ENCODE measurements around the gene RPS6KA4.

The RPS6KA4 gene

GRCh38 chr11:64367931-64368672, 9.1 kb downstream of the RPS6KA4 start:
- no peak for DNase-seq (ENCODE audit: low read depth)

GRCh38 chr11:64368673-64369074, 9.7 kb downstream of the RPS6KA4 start:
- DNase-seq (ENCODE audit: low read depth): no peak

DNA sequence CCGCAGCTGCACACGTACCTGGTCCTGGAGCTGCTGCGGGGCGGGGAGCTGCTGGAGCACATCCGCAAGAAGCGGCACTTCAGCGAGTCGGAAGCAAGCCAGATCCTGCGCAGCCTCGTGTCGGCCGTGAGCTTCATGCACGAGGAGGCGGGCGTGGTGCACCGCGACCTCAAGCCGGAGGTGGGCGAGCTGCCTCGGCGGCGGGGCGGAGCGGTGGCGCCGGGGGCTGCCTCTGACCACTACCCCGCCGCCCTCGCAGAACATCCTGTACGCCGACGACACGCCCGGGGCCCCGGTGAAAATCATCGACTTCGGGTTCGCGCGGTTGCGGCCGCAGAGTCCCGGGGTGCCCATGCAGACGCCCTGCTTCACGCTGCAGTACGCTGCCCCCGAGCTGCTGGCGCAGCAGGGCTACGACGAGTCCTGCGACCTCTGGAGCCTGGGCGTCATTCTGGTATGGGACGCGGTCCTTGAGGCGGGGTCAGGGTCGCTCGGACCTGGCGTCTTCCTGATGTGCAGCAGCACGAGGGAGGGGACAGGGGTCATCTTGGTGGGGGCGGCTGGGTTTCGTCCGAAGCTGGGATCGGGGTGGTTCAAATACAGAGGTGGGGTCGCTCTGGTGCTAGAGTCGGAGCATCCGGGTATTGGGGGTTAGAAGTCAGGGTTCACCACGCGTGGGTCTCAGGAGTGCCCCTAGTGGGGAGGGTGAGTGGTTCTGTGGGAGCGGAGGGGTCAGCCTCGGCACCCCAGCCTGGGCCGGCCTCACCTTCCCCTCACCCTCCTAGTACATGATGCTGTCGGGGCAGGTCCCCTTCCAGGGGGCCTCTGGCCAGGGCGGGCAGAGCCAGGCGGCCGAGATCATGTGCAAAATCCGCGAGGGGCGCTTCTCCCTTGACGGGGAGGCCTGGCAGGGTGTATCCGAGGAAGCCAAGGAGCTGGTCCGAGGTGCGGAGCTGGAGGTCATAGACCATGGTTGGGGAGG, 10.8 kb downstream of the RPS6KA4 start:
- DNase-seq (ENCODE audit: low read depth): no peak

GRCh38 chr11:64371201-64371600, 12.2 kb downstream of the RPS6KA4 start:
- no peak for DNase-seq (ENCODE audit: low read depth)

DNA sequence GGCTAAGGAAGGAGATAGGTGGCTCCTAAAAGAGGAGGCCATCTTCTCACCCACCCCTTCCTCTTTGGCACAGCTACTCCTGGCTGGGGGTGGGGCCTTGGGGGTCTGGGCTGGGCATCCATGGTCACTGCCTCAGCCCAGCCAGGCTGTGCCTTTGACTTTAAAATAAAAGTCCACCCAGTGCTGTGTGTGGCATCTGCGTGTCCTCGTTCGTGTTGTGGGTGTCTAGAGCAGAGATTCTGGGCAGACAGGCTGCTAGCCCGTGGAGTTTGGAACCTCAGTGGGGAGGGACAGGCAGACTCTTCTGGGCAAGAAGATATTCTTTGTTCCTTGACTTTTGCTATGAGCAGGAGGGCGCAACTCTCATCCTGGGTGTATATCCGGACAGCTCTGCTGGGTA, 13.1 kb downstream of the RPS6KA4 start:
- DNase-seq (ENCODE audit: low read depth): no peak

- DNase-seq (ENCODE audit: low read depth): no peak
These were observed 14.0 kb downstream of the RPS6KA4 start for GRCh38 chr11:64372802-64373597.

DNA sequence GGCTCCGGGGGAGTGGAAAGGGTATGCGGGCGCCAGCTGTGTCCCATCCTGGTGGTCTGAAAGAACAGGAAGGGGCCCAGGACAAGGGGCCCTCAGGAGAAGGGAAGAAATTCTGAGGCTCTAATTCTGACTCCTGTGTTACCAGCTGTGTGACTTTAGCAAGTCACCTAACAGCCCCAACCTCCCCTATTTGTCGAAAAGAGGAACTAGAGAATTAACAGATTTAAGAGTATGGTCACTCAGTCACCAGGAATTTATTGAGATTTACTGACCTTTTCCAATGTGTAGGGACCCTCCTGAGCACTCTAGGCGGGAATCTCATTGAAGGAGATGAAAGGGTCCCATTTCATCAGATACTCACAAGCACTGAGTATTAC, 14.6 kb downstream of the RPS6KA4 start:
- no peak for DNase-seq (ENCODE audit: low read depth)

GRCh38 chr11:64376071-64376470, 17.1 kb downstream of the RPS6KA4 start:
- DNase-seq (ENCODE audit: low read depth): no peak

- no peak for DNase-seq (ENCODE audit: low read depth)
These were observed 19.4 kb downstream of the RPS6KA4 start for GRCh38 chr11:64378335-64378880.

- no peak for DNase-seq (ENCODE audit: low read depth)
These were observed 20.2 kb downstream of the RPS6KA4 start for GRCh38 chr11:64379160-64379559.

DNA sequence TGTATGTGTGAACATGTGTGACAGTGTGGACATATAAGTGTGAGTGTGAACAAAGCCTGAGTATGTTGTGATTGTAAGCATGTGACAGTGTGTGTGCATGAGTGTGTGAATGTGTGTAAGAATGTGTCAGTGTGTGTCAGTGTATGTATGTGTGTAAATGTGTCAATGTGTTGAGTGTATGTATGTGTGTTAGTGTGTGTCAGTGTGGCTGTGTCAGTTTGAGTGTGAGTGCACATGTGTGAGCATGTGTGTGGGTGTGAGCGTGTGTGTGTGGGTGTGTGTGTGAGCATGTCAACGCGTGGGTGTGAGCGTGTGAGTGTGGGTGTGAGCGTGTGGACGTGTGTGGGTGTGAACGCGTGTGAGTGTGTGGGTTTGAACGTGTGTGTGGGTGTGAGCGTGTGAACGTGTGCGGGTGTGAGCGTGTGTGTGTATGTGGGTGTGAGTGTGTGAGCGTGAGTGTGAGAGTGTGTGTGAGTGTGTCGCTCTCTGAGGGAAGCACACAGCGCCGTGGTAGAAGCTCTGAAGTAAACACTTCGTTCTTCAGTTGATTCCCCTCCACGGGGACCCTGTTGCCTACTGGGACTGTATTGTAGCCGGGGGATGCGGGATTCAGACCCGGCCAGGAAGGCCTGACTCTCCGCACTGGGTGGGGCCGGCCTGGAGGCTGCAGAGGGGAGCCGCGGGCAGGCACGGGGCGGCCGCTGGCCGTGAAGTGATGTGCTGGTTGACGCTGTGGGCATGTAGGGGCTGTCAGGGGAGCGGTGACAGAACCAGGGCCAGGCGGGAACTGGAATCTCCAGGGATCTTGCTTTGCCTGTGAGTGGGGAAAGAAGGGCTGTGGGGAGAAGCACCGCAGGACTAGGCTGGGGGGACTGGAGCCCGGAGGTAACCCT, 21.1 kb downstream of the RPS6KA4 start:
- no peak for DNase-seq (ENCODE audit: low read depth)

- no peak for DNase-seq (ENCODE audit: low read depth)
These were observed 22.4 kb downstream of the RPS6KA4 start for GRCh38 chr11:64381350-64381749.

DNA sequence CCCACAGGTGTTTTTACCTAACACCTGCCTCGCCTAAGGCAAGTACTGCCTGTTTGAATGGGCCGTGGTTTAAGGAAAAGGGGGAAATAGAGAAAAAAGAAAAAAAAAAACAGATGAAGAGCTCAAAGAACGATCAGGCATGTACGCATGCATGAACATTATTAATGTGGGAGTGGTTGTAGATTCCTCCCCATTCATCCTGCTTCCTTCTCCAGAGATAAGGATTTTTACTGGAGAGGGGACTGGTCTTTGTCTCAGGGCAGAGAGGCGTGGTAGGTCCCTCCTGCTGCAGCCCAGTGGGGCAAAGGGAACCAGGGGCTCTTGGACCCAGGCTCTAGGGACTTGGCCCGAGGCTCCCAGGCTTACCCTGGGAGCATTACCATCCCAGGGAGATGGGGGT, 23.1 kb downstream of the RPS6KA4 start:
- no peak for DNase-seq (ENCODE audit: low read depth)

DNA sequence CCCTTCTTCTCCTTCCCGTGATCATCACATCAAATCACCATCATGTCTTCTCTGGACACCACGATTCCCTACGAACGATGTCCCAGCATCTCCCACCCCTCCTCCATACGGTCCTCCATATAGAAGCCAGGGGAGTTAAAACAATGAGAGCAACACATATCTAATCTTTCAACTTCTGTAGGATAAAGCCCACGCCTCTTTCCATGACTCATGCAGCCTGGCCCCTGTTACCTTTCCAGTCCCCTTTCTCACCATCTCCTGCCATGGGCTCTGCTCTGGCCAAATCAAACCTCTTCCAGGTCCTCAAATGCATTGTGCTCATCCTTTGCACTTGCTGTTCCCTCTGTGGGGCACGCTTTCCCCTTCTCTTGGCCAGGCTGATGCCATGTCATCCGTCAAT, 23.6 kb downstream of the RPS6KA4 start:
- no peak for DNase-seq (ENCODE audit: low read depth)

DNA sequence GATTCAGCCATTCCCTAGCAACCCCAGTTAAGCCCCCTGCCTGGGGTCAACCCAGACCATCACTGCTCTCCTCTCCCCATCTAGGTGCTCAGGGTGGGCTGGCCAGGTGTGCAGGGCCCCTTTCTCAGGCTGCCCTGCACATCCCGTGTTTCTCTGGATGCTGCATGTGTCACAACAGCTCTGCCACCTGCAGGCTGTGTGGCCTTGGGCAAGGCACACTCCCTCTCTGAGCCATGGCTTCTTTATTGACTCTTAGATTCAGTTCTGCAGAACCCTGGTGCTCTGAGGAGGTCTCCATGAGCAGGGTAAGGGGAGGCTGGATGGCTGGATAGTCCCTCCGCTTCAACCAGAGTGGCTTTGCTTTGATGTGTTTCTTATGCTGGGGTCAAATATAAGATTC, 24.6 kb downstream of the RPS6KA4 start:
- DNase-seq (ENCODE audit: low read depth): no peak

DNA sequence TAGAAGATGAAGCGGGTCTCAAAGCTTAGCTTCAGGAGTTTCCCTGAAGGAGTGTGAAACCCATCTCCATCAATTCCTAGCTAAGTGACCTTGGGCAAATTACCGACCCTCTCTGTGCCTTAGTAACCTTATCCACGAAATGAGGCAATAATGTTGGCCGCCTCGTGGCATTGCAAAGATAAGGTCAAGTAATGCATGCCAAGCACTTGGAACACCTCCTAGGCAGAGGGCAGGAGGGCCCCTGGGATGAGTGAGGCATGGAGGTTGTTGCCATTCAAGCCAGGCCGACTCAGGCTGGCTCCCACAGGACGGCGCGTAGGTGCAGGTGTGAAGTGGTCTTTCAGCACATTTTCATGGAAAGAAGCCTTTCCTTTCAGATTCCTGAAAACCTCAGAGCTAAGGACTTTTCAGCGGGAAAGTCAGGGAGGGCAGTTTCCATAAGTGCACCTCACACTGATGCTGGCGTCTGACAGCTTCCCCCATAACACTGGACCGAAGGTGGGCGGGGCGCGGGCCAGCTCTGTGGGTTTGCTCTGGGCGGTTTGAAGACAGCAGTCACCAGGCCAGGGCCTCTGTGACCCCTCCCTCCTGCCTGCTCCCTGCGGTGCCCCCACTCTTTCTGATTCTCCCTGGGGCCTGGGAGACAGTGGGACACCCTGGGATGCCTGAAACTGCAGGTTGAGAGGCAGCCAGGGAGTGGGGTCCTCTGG, 25.2 kb downstream of the RPS6KA4 start:
- no peak for DNase-seq (ENCODE audit: low read depth)

DNA sequence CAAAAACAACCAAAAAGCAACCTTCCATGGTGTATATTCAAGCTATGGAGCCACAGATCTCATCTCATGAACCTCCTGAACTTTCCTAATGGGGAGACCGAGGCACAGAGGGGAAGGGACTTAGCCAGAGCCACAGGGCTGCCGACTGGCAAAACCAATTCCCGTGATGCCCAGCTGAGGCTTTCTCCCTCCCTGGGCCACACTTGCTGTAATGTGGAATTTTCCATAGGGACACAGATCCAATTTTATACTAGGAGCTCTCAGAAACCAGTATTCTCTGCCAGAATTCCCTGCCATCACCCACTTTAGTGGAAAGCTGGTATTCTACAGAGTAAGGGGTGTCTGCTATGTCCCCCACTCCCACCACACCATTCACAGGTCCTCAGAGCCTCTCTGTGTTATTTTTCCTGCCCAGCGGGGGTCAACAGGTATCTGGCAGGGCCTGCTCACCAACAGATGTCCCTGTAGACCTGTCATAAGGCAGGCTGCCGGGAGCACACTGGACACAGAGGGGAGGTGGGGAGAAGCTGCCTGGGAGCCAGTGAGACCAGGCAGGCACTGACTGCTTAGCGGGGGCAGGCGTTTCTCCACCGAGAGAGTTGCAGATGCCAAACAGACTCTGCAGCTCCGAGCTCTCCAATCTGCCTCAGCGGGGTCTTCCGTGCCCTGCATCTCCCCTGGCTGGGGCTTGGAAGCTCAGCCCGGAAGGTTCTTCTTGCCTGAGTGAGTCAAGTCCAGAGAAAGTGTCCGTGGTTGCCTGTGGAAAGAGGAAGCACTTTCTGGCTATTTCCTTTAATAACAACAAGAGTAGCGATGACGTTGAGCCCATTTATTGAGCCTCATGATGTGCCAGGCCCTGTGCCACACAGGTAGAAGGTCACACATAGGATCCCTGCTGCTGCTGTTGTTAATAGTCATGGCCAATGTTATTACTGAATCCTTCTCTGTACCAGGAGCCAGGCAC, 26.3 kb downstream of the RPS6KA4 start:
- no peak for DNase-seq (ENCODE audit: low read depth)

- no peak for DNase-seq (ENCODE audit: low read depth)
These were observed 27.2 kb downstream of the RPS6KA4 start for GRCh38 chr11:64385945-64386704.
